CD4-positive, alpha-beta T cell (primary cell): Measurements from ENCODE around the gene HBS1L. TPM values are rescaled to one million over a fixed set of nuclear protein-coding genes. Genes with fewer than 3 reads are reported as not detected.

ENCODE experiments used
- ATAC-seq: fragments of 200-7000 bp; cut with Tn5 transposase; one replicate; pipeline ENCODE4 v1.10.0; 2022; ENCODE audit warnings: mild to moderate bottlenecking; ENCODE audit not compliant: poor library complexity
- CTCF ChIA-PET: fragments of 350-600 bp; sonication (Branson Sonifier 250); formaldehyde crosslinking; loops from one replicate; lab custom pipeline; 2021; ENCODE audit warnings: antibody characterized with exemption, inconsistent platforms; lab: Charles Lee
- POLR2A ChIA-PET: fragments of 350-600 bp; sonication (Branson Sonifier 250); formaldehyde crosslinking; loops from one replicate; lab custom pipeline; 2021; ENCODE audit warnings: antibody characterized with exemption, inconsistent platforms; lab: Charles Lee
- DNase-seq, 14 experiments: peaks; one replicate each; pipeline ENCODE4 v3.0.0-alpha.2; 2013 to 2020; ENCODE audit warnings: mixed read lengths in 2 of 14
- H3K27ac ChIP-seq, 2 donors: one replicate each; pipeline versions ENCODE4 v1.5.1 to v1.7.0; 2013; ENCODE audit warnings: low read length in 2 of 2, low read depth in 1 of 2, mild to moderate bottlenecking in 1 of 2
- H3K27me3 ChIP-seq, 2 experiments: 1 replicate in 1 of 2; 2 replicates in 1 of 2; pipeline versions ENCODE4 v1.6.1 to v1.7.0; 2013; ENCODE audit warnings: low read length in 2 of 2, control low read depth in 1 of 2, mild to moderate bottlenecking in 1 of 2, moderate library complexity in 1 of 2; ENCODE audit not compliant: insufficient read depth in 2 of 2, control insufficient read depth in 1 of 2
- H3K36me3 ChIP-seq: one replicate; pipeline ENCODE4 v1.6.1; 2013; ENCODE audit warnings: low read length, control low read depth; ENCODE audit not compliant: insufficient read depth
- H3K4me1 ChIP-seq: one replicate; pipeline ENCODE4 v1.6.1; 2013; ENCODE audit warnings: low read length, control low read depth; ENCODE audit not compliant: insufficient read depth
- H3K4me3 ChIP-seq: one replicate; pipeline ENCODE4 v1.5.1; 2013; ENCODE audit warnings: mild to moderate bottlenecking, low read length, moderate library complexity
- H3K9me3 ChIP-seq, 2 experiments: 1 replicate in 1 of 2; 2 replicates in 1 of 2; pipeline versions ENCODE4 v1.6.1 to v1.7.0; 2013; ENCODE audit warnings: low read length in 2 of 2, mild to moderate bottlenecking in 2 of 2, control low read depth in 1 of 2, moderate library complexity in 1 of 2; ENCODE audit not compliant: control insufficient read depth in 1 of 2, insufficient read depth in 1 of 2
- H3K27ac Mint-ChIP-seq: one replicate; pipeline ENCODE4 v1.8.0; 2020; ENCODE audit warnings: mixed read lengths
- H3K27me3 Mint-ChIP-seq: one replicate; pipeline ENCODE4 v1.8.0; 2021; ENCODE audit warnings: mixed read lengths
- H3K36me3 Mint-ChIP-seq: one replicate; pipeline ENCODE4 v1.8.0; 2021; ENCODE audit warnings: low read depth, mixed read lengths
- H3K4me1 Mint-ChIP-seq: one replicate; pipeline ENCODE4 v1.8.0; 2021; ENCODE audit warnings: low read depth, mixed read lengths
- H3K4me3 Mint-ChIP-seq: one replicate; pipeline ENCODE4 v1.8.0; 2020; ENCODE audit warnings: mild to moderate bottlenecking, mixed read lengths
- H3K9me3 Mint-ChIP-seq: one replicate; pipeline ENCODE4 v1.8.0; 2020; ENCODE audit warnings: mixed read lengths
- CTCF ChIP-seq: fragments of 200-600 bp; IDR thresholded peaks from one replicate; pipeline ENCODE4 v1.8.0; 2022; ENCODE audit warnings: antibody characterized with exemption, mild to moderate bottlenecking
- intact Hi-C, 2 experiments: fragments of 100-400 bp; cut with DNase I in 1 of 2; cut with micrococcal nuclease in 1 of 2; formaldehyde crosslinking; loops; one replicate each; pipeline versions ENCODE4 v1.15.1 to v1.9.0; 2023 to 2025; cut with DNase I, micrococcal nuclease
- total RNA-seq, 174 experiments: library from RNA in 2 of 174; stranded (reverse) in 2 of 174; gene quantifications; one replicate each; pipeline ENCODE4 v1.2.3 and lab custom pipeline; 2021 to 2026

The HBS1L gene
- total RNA-seq, 2 experiments from 2014 or later: 106 to 117 TPM

GRCh38 chr6:134959603-134960002 lies 95.0 kb downstream of the HBS1L start:
- no peak overlapping the region for H3K27ac ChIP-seq
- H3K27me3 ChIP-seq: no peaks in the 10 kb centered on the region
- intact Hi-C loops: no loop called here
- no peak for TF ChIP-seq CTCF
- Mint-ChIP-seq H3K36me3 (peaks cover 59% of the 10 kb centered on the region), H3K4me3 (no peak overlapping the region), H3K27ac (no peak overlapping the region), H3K4me1 (no peaks in the 10 kb centered on the region), H3K9me3 (no peaks in the 10 kb centered on the region), H3K27me3 (no peaks in the 10 kb centered on the region)
- CTCF ChIA-PET: interaction anchor here (1.3 kb wide), 1 partner anchor 19 kb away, joined by 3 read pairs; no protein-coding TSS in a partner anchor
- H3K4me3 ChIP-seq: no peak overlapping the region
- POLR2A ChIA-PET: no interaction called here
- DNase-seq (no peak), ATAC-seq (no peak)
- no peaks in the 10 kb centered on the region for H3K4me1 ChIP-seq
- peaks cover 22% of the 10 kb centered on the region for H3K36me3 ChIP-seq
- H3K9me3 ChIP-seq: no peaks in the 10 kb centered on the region

GRCh38 chr6:134956676-134957075 lies 97.9 kb downstream of the HBS1L start:
- no peaks in the 10 kb centered on the region for H3K4me1 Mint-ChIP-seq
- no peak for TF ChIP-seq CTCF
- H3K36me3 Mint-ChIP-seq: peaks cover 29% of the 10 kb centered on the region
- no peak for DNase-seq
- Histone ChIP-seq H3K27me3 (no peaks in the 10 kb centered on the region), H3K27ac (no peak overlapping the region), H3K4me1 (no peaks in the 10 kb centered on the region), H3K9me3 (no peaks in the 10 kb centered on the region), H3K4me3 (no peak overlapping the region), H3K36me3 (peaks cover 5% of the 10 kb centered on the region)
- CTCF ChIA-PET: interaction anchor here (1.0 kb wide), 1 partner anchor 16 kb away, joined by 3 read pairs; no protein-coding TSS in a partner anchor
- no peak overlapping the region for H3K4me3 Mint-ChIP-seq
- H3K9me3 Mint-ChIP-seq: no peaks in the 10 kb centered on the region
- POLR2A ChIA-PET: no interaction called here
- no peak for ATAC-seq
- H3K27ac Mint-ChIP-seq: no peak overlapping the region
- no peaks in the 10 kb centered on the region for H3K27me3 Mint-ChIP-seq
- intact Hi-C loops: no loop called here

- no peak for ATAC-seq
- Histone ChIP-seq H3K27ac (no peak overlapping the region), H3K27me3 (no peaks in the 10 kb centered on the region), H3K4me3 (no peak overlapping the region), H3K36me3 (peaks cover 5% of the 10 kb centered on the region), H3K9me3 (no peaks in the 10 kb centered on the region), H3K4me1 (no peaks in the 10 kb centered on the region)
- Mint-ChIP-seq H3K27ac (no peak overlapping the region), H3K4me1 (no peaks in the 10 kb centered on the region), H3K36me3 (peaks cover 23% of the 10 kb centered on the region), H3K4me3 (no peak overlapping the region), H3K27me3 (no peaks in the 10 kb centered on the region), H3K9me3 (no peaks in the 10 kb centered on the region)
- TF ChIP-seq CTCF: no peak
- ChIA-PET CTCF (interaction anchor here (1.0 kb wide), 1 partner anchor 15 kb away, joined by 3 read pairs; no protein-coding TSS in a partner anchor), POLR2A (no interaction called here)
- intact Hi-C loops: no loop called here
- DNase-seq: no peak
These were observed 98.6 kb downstream of the HBS1L start for GRCh38 chr6:134956032-134956431.
